Epithelial cell of esophagus (primary cell): ENCODE results near the gene ZSCAN4.
A peak's percentile ranks its signal among the peaks of the same experiment; 100 is the strongest.

Experiments used
- DNase-seq: peaks from one replicate; pipeline ENCODE4 v3.0.0; 2010; ENCODE audit warnings: low read depth
- H3K4me3 ChIP-seq: 2 replicates; pipeline ENCODE4 v1.5.1; 2011; ENCODE audit warnings: mild to moderate bottlenecking, low read length, control low read depth
- TF ChIP-seq, protein P1 (sequence below): IDR thresholded peaks from 2 replicates; pipeline ENCODE4 v1.5.1; 2011; ENCODE audit warnings: low read depth, mild to moderate bottlenecking, low read length, control low read depth, inconsistent platforms; ENCODE audit not compliant: insufficient read depth; ENCODE audit errors: missing control alignments

ZSCAN4 gene

GRCh38 chr19:57655443-57655842 lies 13.3 kb upstream of the ZSCAN4 start:
- no peak overlapping the region for H3K4me3 ChIP-seq
- DNase-seq: no peak
- TF ChIP-seq, protein P1, sequence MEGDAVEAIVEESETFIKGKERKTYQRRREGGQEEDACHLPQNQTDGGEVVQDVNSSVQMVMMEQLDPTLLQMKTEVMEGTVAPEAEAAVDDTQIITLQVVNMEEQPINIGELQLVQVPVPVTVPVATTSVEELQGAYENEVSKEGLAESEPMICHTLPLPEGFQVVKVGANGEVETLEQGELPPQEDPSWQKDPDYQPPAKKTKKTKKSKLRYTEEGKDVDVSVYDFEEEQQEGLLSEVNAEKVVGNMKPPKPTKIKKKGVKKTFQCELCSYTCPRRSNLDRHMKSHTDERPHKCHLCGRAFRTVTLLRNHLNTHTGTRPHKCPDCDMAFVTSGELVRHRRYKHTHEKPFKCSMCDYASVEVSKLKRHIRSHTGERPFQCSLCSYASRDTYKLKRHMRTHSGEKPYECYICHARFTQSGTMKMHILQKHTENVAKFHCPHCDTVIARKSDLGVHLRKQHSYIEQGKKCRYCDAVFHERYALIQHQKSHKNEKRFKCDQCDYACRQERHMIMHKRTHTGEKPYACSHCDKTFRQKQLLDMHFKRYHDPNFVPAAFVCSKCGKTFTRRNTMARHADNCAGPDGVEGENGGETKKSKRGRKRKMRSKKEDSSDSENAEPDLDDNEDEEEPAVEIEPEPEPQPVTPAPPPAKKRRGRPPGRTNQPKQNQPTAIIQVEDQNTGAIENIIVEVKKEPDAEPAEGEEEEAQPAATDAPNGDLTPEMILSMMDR: no peak

DNA sequence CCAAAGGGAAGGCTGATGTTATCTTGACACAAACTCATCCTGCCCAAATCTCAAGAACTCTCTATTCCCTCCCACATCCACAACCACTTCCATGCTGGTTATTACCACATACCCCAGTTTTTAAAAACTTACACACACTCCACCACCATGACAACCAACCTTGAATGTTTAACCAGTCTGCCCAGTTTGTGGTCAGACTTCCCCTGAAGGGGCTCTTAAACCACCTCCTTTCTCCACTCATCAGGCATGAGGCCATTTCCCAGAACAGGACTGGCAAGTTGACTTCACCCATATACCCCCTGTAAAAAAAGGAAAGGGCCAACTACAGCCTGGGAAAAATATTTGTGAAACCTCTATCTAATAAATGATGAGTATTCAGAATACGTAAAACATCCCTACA lies 12.4 kb upstream of the ZSCAN4 start:
- DNase-seq: peak; percentile 57
- no peak overlapping the region for H3K4me3 ChIP-seq
- TF ChIP-seq, protein P1: no peak

DNA sequence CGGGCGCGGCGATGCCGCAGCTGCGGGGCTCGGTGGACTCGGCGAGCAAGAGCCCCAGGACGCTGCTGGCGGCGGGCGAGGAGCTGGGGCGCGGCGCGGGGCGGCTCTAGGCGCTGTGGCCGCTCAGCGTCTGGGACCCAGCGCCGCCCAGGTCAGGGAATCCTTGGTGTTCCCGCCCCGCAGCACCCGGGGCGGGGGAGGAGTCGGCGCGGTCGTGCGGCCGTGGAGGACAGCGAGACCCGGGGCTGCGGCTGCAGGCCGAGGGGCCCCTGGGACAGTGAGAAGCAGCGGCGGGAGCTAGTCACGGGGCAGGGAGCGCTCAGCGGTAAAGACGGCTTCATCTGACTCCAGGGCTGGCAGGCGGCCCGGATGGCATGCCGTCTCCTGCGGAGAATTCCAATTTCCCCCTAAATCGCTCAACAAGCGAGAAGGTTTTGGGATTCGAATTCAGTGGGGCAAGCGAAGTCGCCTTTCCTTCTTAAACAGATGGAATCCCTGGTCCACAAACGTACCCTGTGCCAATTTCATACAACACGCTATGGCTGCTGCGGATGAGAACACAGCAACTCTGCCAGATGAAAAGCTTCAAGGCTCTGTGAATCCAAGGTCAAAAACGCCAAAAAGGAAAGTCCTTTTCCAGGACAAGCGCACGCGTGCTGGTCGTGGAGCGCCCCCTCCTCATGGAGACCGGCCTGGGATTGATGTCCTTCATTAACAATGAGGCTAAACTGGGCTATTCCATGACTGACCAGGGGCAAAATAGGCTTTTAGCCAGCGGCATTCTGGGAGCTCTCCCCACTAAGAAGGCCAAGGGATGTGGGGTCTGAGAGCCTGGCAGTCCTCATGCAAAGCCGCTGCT lies 4.2 kb upstream of the ZSCAN4 start:
- TF ChIP-seq, protein P1: no peak
- DNase-seq: peak; percentile 35
- H3K4me3 ChIP-seq: peak overlapping the region; percentile 42

GRCh38 chr19:57665261-57665806 lies 3.4 kb upstream of the ZSCAN4 start:
- TF ChIP-seq, protein P1: no peak

GRCh38 chr19:57667228-57667627 lies 1.5 kb upstream of the ZSCAN4 start:
- no peak overlapping the region for H3K4me3 ChIP-seq
- DNase-seq: no peak
- TF ChIP-seq, protein P1: no peak

More at GRCh38 chr19:57665261-57665806, 3.4 kb upstream of the ZSCAN4 start:
- H3K4me3 ChIP-seq: no peak overlapping the region
- DNase-seq: no peak

GRCh38 chr19:57671124-57671895 lies 2.6 kb downstream of the ZSCAN4 start:
- TF ChIP-seq, protein P1: no peak
- no peak overlapping the region for H3K4me3 ChIP-seq
- no peak for DNase-seq
